GM08714 (cell line): ENCODE results near the gene AATF.

Experiments
- H3K4me3 ChIP-seq: fragments of 200-500 bp; sonication (Bioruptor generic); 2 replicates; pipeline ENCODE4 v1.5.1; 2014; ENCODE audit warnings: mild to moderate bottlenecking, low read length, inconsistent platforms
- ZNF274 ChIP-seq: IDR thresholded peaks from 2 replicates; pipeline ENCODE4 v1.6.1; 2012; ENCODE audit warnings: mild to moderate bottlenecking, low read depth, low read length

AATF gene

DNA sequence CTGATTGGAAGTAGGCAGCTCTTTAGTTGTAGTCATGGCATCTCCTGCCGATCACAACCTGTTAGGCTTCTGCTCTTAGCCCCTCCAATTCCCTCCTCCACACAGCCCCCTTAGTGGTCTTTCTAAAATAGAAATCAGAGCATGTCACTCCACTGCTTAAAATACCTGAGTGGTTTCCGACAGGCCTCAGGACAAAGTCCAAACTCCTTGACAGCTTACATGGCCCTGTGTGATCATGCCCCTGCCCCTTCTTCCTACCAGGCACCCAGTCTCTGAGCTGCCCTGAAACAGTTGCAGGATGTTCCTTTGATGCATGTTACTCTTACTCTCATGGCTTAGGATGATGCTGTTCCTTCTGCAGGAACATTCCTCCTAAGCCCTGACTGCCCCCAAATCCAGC, 147.3 kb downstream of the AATF start:
- H3K4me3 ChIP-seq, result no peak overlapping the region

DNA sequence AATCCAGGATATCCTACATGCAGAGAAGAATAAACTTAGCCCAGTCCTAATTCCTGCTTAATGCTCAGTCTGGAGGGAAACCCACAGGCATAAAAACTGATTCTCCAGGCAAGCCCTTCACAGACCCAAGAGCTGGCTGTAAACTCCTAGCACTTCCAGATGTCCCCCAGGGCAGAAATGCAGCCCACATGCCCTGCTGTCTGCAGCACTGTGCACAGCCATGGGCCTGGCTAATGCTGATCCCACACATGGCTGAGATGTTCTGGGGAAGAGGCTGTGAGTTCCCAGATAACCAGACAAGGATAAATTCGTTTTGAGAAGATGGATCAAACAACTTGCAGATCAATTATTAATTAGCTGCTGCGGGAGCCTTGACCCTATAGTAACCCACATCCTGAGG, 148.4 kb downstream of the AATF start:
- H3K4me3 ChIP-seq, result no peak overlapping the region
- TF ChIP-seq ZNF274, result no peak

More for the DNA sequence above, 147.3 kb downstream of the AATF start:
- TF ChIP-seq ZNF274, result no peak

DNA sequence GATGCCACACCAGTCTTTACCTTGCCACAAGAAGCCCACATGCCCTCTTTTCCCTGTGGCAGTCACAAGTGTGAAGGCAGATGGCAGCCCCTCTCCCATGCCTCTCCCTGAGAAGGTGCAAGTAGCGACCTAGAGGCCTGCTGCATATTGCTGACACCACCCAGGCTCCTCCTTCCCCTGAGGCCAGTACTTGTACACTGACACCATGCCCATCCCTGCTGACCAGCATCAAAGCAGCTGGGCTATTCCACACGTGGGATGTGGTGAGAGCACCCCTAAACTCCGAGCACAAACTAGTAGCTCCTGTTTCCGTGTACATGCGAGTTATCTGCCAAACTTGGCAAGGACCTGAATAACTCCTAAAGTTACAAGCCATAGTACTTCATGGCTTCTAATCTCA, 149.4 kb downstream of the AATF start:
- no peak for TF ChIP-seq ZNF274
- H3K4me3 ChIP-seq, result no peak overlapping the region

DNA sequence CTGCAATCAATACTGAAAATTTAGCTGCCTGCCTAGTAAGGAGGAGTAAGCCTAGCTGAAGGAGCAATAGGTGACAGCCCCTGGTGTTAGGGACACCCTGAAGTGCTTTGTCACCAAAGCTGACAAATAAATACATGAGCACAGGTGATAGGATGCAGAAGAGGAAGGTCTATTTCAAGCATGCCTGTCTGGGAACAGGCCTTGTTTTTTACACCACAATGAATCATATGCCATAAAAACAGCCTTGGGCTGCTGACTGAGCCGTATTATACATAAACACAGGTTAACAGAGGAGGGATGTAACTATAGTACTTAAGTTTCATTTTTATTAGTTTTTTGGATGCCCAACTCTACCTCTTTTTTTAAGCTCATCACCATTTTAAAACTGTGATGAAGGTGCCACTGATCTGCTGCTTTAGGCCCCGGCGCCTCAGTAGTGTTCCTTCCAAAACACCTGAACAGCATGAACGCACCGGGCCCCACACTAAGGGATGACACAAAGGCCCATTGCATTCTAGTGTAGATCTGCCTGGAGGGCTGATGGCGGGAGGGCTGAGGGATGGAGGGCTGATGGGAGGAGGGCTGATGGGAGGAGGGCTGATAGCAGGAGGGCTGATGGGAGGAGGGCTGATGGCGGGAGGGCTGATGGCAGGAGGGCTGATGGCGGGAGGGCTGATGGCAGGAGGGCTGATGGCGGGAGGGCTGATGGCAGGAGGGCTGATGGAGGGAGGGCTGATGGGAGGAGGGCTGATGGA, 150.3 kb downstream of the AATF start:
- TF ChIP-seq ZNF274, result no peak
- no peak overlapping the region for H3K4me3 ChIP-seq

DNA sequence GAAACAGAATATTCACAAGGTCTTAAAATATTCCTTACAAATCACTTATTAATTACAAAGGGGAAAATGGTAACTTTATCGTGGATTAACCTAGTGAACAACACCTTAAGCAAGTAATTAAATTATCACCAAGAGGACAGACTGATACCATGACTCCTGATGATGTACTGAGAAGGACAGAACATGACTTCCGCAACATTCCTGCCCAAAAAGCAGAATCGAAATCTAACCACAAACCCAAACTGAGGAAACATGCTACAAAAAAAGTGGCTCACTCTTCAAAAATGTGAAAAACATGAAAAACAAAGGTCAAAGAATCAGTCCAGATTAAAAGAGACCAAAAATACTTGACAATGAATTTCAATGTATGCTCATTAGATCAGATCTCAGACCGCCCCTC, 151.5 kb downstream of the AATF start:
- TF ChIP-seq ZNF274, result no peak
- no peak overlapping the region for H3K4me3 ChIP-seq

DNA sequence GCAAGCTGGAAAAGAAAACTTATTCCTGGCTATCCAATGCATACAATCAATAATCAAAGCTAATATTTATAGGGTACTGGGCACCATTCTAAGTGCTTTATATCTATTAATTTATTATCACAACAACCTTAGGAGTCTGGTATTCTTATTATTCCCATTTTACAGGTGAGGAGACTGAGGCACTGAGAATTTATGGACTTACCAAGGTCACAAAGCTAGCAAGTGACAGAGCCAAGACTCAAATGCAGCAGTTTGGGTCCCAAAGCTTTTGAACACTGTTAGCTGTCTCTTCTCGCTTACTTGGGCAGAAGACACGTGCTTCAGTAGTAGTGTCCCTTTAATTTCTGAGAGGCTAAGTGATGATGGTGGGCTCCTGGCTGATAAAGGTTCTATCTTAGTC, 152.6 kb downstream of the AATF start:
- no peak overlapping the region for H3K4me3 ChIP-seq
- TF ChIP-seq ZNF274, result no peak

DNA sequence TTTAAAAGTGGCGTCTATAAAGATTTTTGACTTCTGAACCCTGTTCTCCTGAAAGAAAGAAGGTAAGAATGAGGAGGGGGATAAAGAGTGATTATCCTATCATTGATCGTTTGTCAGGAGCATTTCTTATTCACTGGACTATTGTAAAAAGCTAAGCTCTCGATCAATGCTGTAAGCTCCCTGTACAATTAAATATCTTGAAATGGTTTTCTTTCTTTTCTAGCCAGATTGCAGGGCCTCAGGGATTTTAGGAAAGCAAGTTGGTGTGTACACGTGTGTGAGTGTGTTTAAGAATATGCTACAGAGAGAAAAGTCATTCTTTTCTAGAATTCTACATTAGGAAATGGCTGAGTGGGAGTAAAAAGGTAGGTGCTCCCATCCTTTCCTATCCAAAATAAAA, 154.5 kb downstream of the AATF start:
- TF ChIP-seq ZNF274, result no peak
- no peak overlapping the region for H3K4me3 ChIP-seq

DNA sequence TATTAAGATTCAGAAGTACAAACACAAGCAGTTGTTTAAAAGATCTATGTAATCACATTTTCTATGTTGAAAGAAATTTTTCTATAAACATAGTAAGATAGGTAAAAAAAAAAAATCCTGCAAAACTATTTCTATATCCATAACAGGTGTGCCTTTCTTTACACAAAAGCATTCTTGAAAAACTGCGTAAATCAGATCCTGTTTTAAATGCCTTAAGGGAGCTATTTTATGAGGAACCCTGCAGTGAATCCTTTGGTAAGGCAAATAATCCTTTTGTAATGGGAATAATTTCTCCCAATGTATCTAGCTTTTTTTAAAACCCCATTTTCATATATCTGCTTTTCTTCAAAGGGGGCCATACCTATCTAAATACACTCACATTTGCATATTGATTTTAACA, 157.3 kb downstream of the AATF start:
- TF ChIP-seq ZNF274, result no peak
- H3K4me3 ChIP-seq, result no peak overlapping the region
